Muscle of leg (tissue), 11 donors: ENCODE data around the gene ANTXR2. TPM values are rescaled to one million over a fixed set of nuclear protein-coding genes. Genes with fewer than 3 reads are reported as not detected.

Experiments used
- DNase-seq: peaks from one replicate; pipeline ENCODE4 v3.0.0; 2013
- H3K27ac ChIP-seq: one replicate; pipeline ENCODE4 v1.5.1; 2013; ENCODE audit warnings: mild to moderate bottlenecking, low read length, control low read depth
- H3K27me3 ChIP-seq: one replicate; pipeline ENCODE4 v1.6.1; 2013; ENCODE audit warnings: low read length; ENCODE audit not compliant: control insufficient read depth, insufficient read depth
- H3K36me3 ChIP-seq: one replicate; pipeline ENCODE4 v1.6.1; 2013; ENCODE audit warnings: low read length; ENCODE audit not compliant: control insufficient read depth, insufficient read depth
- H3K4me1 ChIP-seq: one replicate; pipeline ENCODE4 v1.6.1; 2013; ENCODE audit warnings: low read length; ENCODE audit not compliant: control insufficient read depth, insufficient read depth
- H3K4me3 ChIP-seq: one replicate; pipeline ENCODE4 v1.5.1; 2013; ENCODE audit warnings: low read length, control low read depth
- H3K9me3 ChIP-seq: replicated peaks from 2 replicates; pipeline ENCODE4 v1.6.1; 2013; ENCODE audit warnings: low read depth, low read length; ENCODE audit not compliant: control insufficient read depth
- WGBS: methylation state at CpG from one replicate; pipeline ENCODE4 v1.1.5; 2013; ENCODE audit warnings: missing lambda C conversion rate; ENCODE audit not compliant: insufficient coverage; 5-methylcytosine and 5-hydroxymethylcytosine counted together
- polyA plus RNA-seq, 8 donors: library from polyadenylated mRNA; unstranded; fragments of 120-200 nt; gene quantifications; one replicate each; pipeline versions ENCODE4 v1.2.1 to v1.2.3, GENCODE V29; 2013; ENCODE audit warnings: inconsistent platforms in 1 of 8, low replicate concordance in 1 of 8; ENCODE audit not compliant: insufficient read length in 8 of 8, insufficient read depth in 1 of 8
- total RNA-seq: library from RNA; stranded (reverse); fragments of 120-200 nt; gene quantifications from one replicate; pipeline ENCODE4 v1.2.4, GENCODE V29; 2013

ANTXR2 gene
- total and polyA plus RNA-seq, 9 donors = 72.7 to 135 (median 102) TPM

GRCh38 chr4:79979785-79980437, 93.1 kb downstream of the ANTXR2 start:
- Histone ChIP-seq H3K4me3 (no peak overlapping the region), H3K4me1 (peaks cover 2% of the 10 kb centered on the region), H3K27me3 (no peaks in the 10 kb centered on the region), H3K36me3 (peaks cover 15% of the 10 kb centered on the region), H3K9me3 (no peaks in the 10 kb centered on the region), H3K27ac (peak overlapping the region; percentile 50)
- no peak for DNase-seq
- WGBS = no CpG with 5 or more reads among the region's 1 CpG

DNA sequence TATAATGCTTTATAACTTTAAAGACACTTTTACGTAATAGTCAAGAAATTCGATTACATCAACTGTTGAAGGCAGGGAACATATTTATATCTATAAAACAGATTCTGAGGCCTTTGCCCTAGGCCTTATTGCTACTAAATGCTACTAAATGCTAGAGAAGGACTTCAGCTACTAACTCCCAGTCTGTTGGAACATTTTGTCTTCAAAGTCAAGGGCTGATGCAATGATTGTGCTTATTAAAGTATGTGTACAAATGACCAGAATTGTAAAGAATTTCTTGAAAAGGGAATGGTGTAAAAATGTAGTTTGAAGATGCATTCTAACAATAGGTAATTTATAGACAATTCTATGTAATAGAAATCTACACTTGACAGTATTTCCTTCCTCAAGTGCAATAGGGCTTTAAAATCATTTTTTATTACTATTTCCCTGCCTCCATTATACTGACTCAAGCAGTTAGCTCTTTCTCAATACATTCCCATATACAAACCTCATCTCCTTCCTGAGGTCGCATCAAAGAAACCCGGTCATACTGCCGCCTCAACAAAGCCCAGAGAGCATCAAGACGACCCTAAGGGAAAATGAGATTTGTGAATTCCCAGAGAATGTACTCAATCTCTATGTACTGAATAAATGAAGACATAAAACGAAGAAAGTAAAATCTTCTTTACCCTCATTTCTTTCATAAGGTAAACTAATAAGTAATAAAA, 95.7 kb downstream of the ANTXR2 start:
- Histone ChIP-seq H3K27ac (no peak overlapping the region), H3K36me3 (peaks cover 13% of the 10 kb centered on the region), H3K4me3 (no peak overlapping the region), H3K4me1 (peaks cover 2% of the 10 kb centered on the region), H3K27me3 (no peaks in the 10 kb centered on the region), H3K9me3 (no peaks in the 10 kb centered on the region)
- no peak for DNase-seq
- WGBS = no CpG with 5 or more reads among the region's 7 CpGs

DNA sequence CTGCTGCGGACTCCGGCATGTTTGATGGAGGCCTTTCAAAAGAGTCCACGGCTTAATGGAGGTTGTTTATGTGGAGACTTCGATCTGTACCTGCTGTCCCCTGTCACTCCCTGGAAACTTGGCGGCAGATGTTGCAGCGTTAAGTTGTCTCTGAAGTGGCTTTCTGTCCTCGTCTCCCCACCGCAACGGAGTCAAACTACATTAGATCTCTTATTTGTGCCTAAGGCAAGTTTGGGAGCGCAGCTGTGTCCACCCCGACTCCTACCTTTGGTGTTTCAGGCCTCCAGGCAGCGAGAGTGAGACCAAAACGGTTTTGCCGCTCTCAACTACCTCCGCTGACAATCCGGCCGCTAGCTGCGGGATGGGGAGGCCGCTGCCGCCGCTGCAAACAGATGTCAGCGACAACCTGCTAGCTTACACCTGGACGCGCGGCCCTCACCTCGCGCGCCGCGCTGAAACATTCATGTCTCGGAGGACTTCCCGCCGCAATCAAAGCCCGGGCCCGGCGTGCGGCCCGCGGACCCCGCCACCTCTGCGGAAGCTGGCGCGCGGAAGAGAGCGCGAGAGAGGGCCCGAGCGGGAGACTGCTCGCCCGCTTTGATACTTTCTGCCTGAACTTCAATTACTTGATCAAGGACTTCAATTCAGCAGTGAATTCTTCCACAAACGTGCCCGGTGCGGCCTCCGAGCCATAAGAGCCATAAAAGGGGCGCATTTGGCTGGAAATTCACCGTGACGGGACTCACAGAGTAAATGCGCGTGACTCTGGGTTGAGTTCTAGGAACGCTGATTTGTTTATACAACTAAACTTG, 108.4 kb downstream of the ANTXR2 start:
- DNase-seq = peak; percentile 57
- peaks cover 4% of the 10 kb centered on the region for H3K4me1 ChIP-seq
- H3K36me3 ChIP-seq = peaks cover 4% of the 10 kb centered on the region
- no peaks in the 10 kb centered on the region for H3K9me3 ChIP-seq
- H3K27ac ChIP-seq = peak overlapping the region; percentile 80
- peaks cover 5% of the 10 kb centered on the region for H3K27me3 ChIP-seq
- whole genome bisulfite sequencing = 37% methylated on average over 56 of the region's 60 CpGs
- peak overlapping the region; percentile 28 for H3K4me3 ChIP-seq

GRCh38 chr4:79964020-79964399, 109.0 kb downstream of the ANTXR2 start:
- peaks cover 5% of the 10 kb centered on the region for H3K27me3 ChIP-seq
- H3K4me3 ChIP-seq = no peak overlapping the region
- no CpG with 5 or more reads among the region's 8 CpGs for WGBS
- DNase-seq = peak; percentile 81
- H3K36me3 ChIP-seq = peaks cover 5% of the 10 kb centered on the region
- H3K27ac ChIP-seq = peak overlapping the region; percentile 80
- H3K9me3 ChIP-seq = no peaks in the 10 kb centered on the region
- H3K4me1 ChIP-seq = peaks cover 4% of the 10 kb centered on the region

- H3K36me3 ChIP-seq = peaks cover 5% of the 10 kb centered on the region
- WGBS = 88% methylated on average over 2 of the region's 7 CpGs
- DNase-seq = no peak
- peaks cover 4% of the 10 kb centered on the region for H3K4me1 ChIP-seq
- H3K27me3 ChIP-seq = peaks cover 5% of the 10 kb centered on the region
- no peak overlapping the region for H3K4me3 ChIP-seq
- no peaks in the 10 kb centered on the region for H3K9me3 ChIP-seq
- H3K27ac ChIP-seq = no peak overlapping the region
Measured at GRCh38 chr4:79959652-79960051, 113.4 kb downstream of the ANTXR2 start.

GRCh38 chr4:79958466-79959264, 114.4 kb downstream of the ANTXR2 start:
- no peaks in the 10 kb centered on the region for H3K4me1 ChIP-seq
- no peak overlapping the region for H3K27ac ChIP-seq
- no CpG with 5 or more reads among the region's 5 CpGs for WGBS
- H3K27me3 ChIP-seq = no peaks in the 10 kb centered on the region
- no peak overlapping the region for H3K4me3 ChIP-seq
- peaks cover 2% of the 10 kb centered on the region for H3K36me3 ChIP-seq
- DNase-seq = no peak
- no peaks in the 10 kb centered on the region for H3K9me3 ChIP-seq

GRCh38 chr4:79949178-79949577, 123.9 kb downstream of the ANTXR2 start:
- DNase-seq = no peak
- H3K27me3 ChIP-seq = no peaks in the 10 kb centered on the region
- no peaks in the 10 kb centered on the region for H3K36me3 ChIP-seq
- no peaks in the 10 kb centered on the region for H3K4me1 ChIP-seq
- no peaks in the 10 kb centered on the region for H3K9me3 ChIP-seq
- 100% methylated on average over 1 of the region's 2 CpGs for WGBS
- no peak overlapping the region for H3K27ac ChIP-seq
- no peak overlapping the region for H3K4me3 ChIP-seq

- Histone ChIP-seq H3K36me3 (no peaks in the 10 kb centered on the region), H3K9me3 (no peaks in the 10 kb centered on the region), H3K27ac (no peak overlapping the region), H3K27me3 (no peaks in the 10 kb centered on the region), H3K4me3 (no peak overlapping the region), H3K4me1 (no peaks in the 10 kb centered on the region)
- no peak for DNase-seq
Measured at GRCh38 chr4:79948739-79949138, 124.3 kb downstream of the ANTXR2 start.

DNA sequence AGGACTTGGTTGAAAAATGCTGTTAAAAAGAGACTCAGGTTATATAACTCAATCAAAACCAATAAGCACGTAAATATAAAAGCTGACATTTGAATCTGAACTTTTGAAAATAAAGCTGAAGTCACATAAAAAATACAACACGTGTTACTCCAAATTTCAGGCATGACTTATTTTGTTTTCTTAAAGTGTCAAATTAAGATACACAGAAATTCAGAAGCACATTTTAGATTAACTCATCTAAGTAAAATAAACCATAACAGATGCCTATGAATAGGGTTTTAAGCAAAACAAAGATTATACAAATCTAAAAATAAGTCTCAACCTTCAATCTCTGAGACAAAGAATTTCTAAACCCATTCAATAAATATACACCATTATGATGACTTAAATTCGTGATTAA, 124.8 kb downstream of the ANTXR2 start:
- Histone ChIP-seq H3K36me3 (no peaks in the 10 kb centered on the region), H3K27ac (no peak overlapping the region), H3K4me3 (no peak overlapping the region), H3K4me1 (no peaks in the 10 kb centered on the region), H3K9me3 (no peaks in the 10 kb centered on the region), H3K27me3 (no peaks in the 10 kb centered on the region)
- WGBS = no CpG with 5 or more reads among the region's 3 CpGs
- DNase-seq = no peak
